HepG2 (cell line): ENCODE data around the gene COX14. TPM values are rescaled to one million over a fixed set of nuclear protein-coding genes. Genes with fewer than 3 reads are reported as not detected.

Source experiments
- DBP ChIP-seq: sonication (generic); formaldehyde crosslinking; IDR thresholded peaks from 2 replicates; pipeline ENCODE4 v1.4.0; 2020; ENCODE audit warnings: missing genetic modification reagents; ENCODE audit errors: not compliant biosample characterization
- GRHL1 ChIP-seq: sonication (generic); formaldehyde crosslinking; conservative IDR thresholded peaks from 2 replicates; pipeline ENCODE4 v1.8.0; 2022; ENCODE audit warnings: missing genetic modification reagents
- MATR3 ChIP-seq: sonication (generic); formaldehyde crosslinking; IDR thresholded peaks from 2 replicates; pipeline ENCODE4 v1.4.0; 2020; ENCODE audit warnings: missing genetic modification reagents
- MEF2D ChIP-seq: sonication (generic); formaldehyde crosslinking; IDR thresholded peaks from 2 replicates; pipeline ENCODE4 v1.5.1; 2020; ENCODE audit warnings: mild to moderate bottlenecking, missing genetic modification reagents
- MIXL1 ChIP-seq: IDR thresholded peaks from 2 replicates; pipeline ENCODE4 v1.6.1; 2016
- MYPOP ChIP-seq: sonication (generic); formaldehyde crosslinking; IDR thresholded peaks from 2 replicates; pipeline ENCODE4 v1.8.1; 2023; ENCODE audit warnings: mild to moderate bottlenecking, moderate library complexity, missing genetic modification reagents
- NCOA2 ChIP-seq: sonication (generic); formaldehyde crosslinking; IDR thresholded peaks from 2 replicates; pipeline ENCODE4 v1.8.0; 2022; ENCODE audit warnings: inconsistent platforms
- NONO ChIP-seq, 2 experiments: fragments of 450-650 bp in 1 of 2; sonication (generic) in 1 of 2; formaldehyde crosslinking in 1 of 2; IDR thresholded peaks in 1 of 2; conservative IDR thresholded peaks in 1 of 2; 2 replicates each; pipeline versions ENCODE4 v1.6.1 to v1.8.0; 2017 to 2022; ENCODE audit warnings: mild to moderate bottlenecking in 1 of 2, missing genetic modification reagents in 1 of 2, moderate library complexity in 1 of 2
- POLR2AphosphoS5 ChIP-seq: IDR thresholded peaks from 2 replicates; pipeline ENCODE4 v1.6.1; 2012; ENCODE audit warnings: low read depth, low read length
- SNAPC5 ChIP-seq: sonication (generic); formaldehyde crosslinking; IDR thresholded peaks from 2 replicates; pipeline ENCODE4 v1.8.1; 2023; ENCODE audit warnings: mild to moderate bottlenecking, missing genetic modification reagents, borderline replicate concordance
- ZFY ChIP-seq: sonication (generic); formaldehyde crosslinking; IDR thresholded peaks from 2 replicates; pipeline ENCODE4 v1.4.0; 2020; ENCODE audit warnings: missing genetic modification reagents
- ZNF3 ChIP-seq: IDR thresholded peaks from 2 replicates; pipeline ENCODE4 v1.7.0; 2017; ENCODE audit warnings: inconsistent platforms
- ZNF674 ChIP-seq: sonication (generic); formaldehyde crosslinking; IDR thresholded peaks from 2 replicates; pipeline ENCODE4 v1.5.0; 2020; ENCODE audit warnings: low read depth, mild to moderate bottlenecking, missing genetic modification reagents
- polyA plus RNA-seq, 8 experiments: library from polyadenylated mRNA; depleted of rRNA in 3 of 8; stranded (reverse) in 7 of 8; unstranded in 1 of 8; fragments of >200 nt; fragmentation: Illumina TruSeq in 4 of 8; extraction: Trizol in 4 of 8; gene quantifications; 2 replicates each; pipeline versions ENCODE4 v1.2.1 to v1.2.3, GENCODE V29; 2011 to 2016; ENCODE audit warnings: low read depth in 4 of 8, missing spikeins in 1 of 8, mixed read lengths in 1 of 8; ENCODE audit not compliant: insufficient read depth in 1 of 8
- total RNA-seq, 5 experiments: library from RNA; depleted of rRNA; stranded (reverse); fragments of >200 nt; fragmentation: Illumina TruSeq; extraction: Trizol; gene quantifications; 2 replicates each; pipeline ENCODE4 v1.2.3, GENCODE V29; 2016; ENCODE audit warnings: low read depth in 1 of 5
- TF ChIP-seq, protein P1 (sequence below): sonication (generic); formaldehyde crosslinking; IDR thresholded peaks from 2 replicates; pipeline ENCODE4 v1.5.0; 2020; ENCODE audit warnings: missing genetic modification reagents
- TF ChIP-seq, protein P2 (sequence below): sonication (generic); formaldehyde crosslinking; IDR thresholded peaks from 2 replicates; pipeline ENCODE4 v1.5.1; 2020; ENCODE audit warnings: missing genetic modification reagents, mild to moderate bottlenecking, borderline replicate concordance
- TF ChIP-seq, protein P3 (sequence below): sonication (generic); formaldehyde crosslinking; conservative IDR thresholded peaks from 2 replicates; pipeline ENCODE4 v1.4.0; 2020; ENCODE audit warnings: missing genetic modification reagents

Gene COX14
- total and polyA plus RNA-seq, 2 of the 13 experiments (the other 11 are each of a cell fraction or from before 2014, with no cell fraction given) = 53.0 to 71.6 TPM

GRCh38 chr12:50167049-50167828 lies 55.2 kb downstream of the COX14 start, which contains the start of gene CERS5 (continued):
- TF ChIP-seq, protein P1, sequence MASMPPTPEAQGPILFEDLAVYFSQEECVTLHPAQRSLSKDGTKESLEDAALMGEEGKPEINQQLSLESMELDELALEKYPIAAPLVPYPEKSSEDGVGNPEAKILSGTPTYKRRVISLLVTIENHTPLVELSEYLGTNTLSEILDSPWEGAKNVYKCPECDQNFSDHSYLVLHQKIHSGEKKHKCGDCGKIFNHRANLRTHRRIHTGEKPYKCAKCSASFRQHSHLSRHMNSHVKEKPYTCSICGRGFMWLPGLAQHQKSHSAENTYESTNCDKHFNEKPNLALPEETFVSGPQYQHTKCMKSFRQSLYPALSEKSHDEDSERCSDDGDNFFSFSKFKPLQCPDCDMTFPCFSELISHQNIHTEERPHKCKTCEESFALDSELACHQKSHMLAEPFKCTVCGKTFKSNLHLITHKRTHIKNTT (CRISPR knock-in tag) = no peak
- TF ChIP-seq ZNF674 (CRISPR knock-in tag) = no peak
- TF ChIP-seq, protein P2, sequence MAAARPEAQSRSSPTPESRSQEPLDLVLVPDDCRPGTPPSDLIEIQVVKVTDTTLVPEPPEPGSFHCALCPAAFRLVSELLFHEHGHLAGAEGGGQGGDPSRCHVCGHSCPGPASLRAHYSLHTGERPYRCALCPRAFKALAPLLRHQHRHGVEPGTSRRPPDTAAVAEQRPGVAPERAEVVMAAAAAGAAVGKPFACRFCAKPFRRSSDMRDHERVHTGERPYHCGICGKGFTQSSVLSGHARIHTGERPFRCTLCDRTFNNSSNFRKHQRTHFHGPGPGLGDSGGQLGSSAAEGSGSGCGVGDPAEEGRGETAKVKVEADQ (CRISPR knock-in tag) = no peak; the same call in 1 of the 2 replicates
- no peak for TF ChIP-seq DBP (CRISPR knock-in tag)
- TF ChIP-seq ZNF3 (CRISPR knock-in tag) = no peak
- TF ChIP-seq, protein P3, sequence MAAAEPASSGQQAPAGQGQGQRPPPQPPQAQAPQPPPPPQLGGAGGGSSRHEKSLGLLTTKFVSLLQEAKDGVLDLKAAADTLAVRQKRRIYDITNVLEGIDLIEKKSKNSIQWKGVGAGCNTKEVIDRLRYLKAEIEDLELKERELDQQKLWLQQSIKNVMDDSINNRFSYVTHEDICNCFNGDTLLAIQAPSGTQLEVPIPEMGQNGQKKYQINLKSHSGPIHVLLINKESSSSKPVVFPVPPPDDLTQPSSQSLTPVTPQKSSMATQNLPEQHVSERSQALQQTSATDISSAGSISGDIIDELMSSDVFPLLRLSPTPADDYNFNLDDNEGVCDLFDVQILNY (CRISPR knock-in tag) = no peak
- TF ChIP-seq MEF2D (CRISPR knock-in tag) = peak; percentile 72; the same call in 1 of the 2 replicates
- TF ChIP-seq SNAPC5 (CRISPR knock-in tag) = no peak
- TF ChIP-seq MYPOP (CRISPR knock-in tag) = no peak
- no peak for TF ChIP-seq NCOA2 (CRISPR knock-in tag)
- peak; percentile 82 for TF ChIP-seq POLR2AphosphoS5
- no peak for TF ChIP-seq NONO (IDR thresholded peaks at IDR 0.05)
- TF ChIP-seq NONO (CRISPR knock-in tag; conservative IDR thresholded peaks at IDR 0.05) = peak; percentile 57
- TF ChIP-seq MIXL1 (CRISPR knock-in tag) = no peak; the same call in 1 of the 2 replicates
- TF ChIP-seq MATR3 (CRISPR knock-in tag) = no peak
- TF ChIP-seq ZFY (CRISPR knock-in tag) = peak; percentile 91
- no peak for TF ChIP-seq GRHL1 (CRISPR knock-in tag)
